ENCODE data around the gene MELTF.

MELTF gene

DNA sequence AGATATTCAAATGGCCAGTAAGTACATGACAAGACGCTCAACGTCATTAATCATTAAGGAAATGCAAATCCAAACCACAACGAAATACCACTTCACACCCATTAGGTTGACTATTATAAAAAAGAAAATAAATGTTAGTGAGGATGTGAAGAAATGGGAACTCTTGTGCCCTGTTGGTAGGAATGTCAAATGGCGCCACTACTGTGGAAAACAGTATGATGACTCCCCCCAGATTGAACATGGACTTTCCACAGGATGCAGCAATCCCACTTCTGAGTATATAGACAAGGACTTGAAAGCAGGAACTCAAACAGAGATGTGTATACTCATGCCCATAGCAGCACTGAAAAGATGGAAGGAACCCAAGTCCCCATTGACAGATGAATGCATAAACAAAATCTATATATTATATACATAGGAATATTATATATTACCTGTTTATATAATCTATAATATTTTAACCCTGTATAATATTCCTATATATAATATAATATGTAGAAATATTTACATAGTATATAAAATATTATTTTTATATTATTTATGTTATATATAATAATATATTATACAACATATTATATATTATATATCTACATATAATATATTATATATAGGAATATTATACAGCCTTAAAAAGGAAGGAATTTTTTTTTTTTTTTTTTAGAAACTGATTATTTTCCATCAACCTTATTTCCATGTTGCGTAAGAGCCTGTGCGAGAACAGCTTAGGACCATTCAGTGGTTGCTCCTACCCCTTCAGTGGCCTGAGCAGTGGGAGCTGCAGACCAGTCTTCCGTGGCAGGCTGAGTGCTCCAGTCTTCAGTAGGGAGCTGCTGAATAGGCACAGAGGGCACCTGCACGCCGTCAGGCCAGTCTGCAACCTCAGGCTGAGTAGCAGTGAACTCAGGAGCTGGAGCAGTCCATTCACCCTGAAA is 43.4 kb downstream of the MELTF start:
- peak; percentile 11 for TF ChIP-seq CTCF (conservative IDR thresholded peaks at IDR 0.05; ENCODE audit: control insufficient read depth, insufficient read depth, low read depth, low read length)
- no peak for DNase-seq (ENCODE audit: low read depth)
- no peak overlapping the region for H3K4me3 ChIP-seq (ENCODE audit: control insufficient read depth, low read depth, low read length)

DNA sequence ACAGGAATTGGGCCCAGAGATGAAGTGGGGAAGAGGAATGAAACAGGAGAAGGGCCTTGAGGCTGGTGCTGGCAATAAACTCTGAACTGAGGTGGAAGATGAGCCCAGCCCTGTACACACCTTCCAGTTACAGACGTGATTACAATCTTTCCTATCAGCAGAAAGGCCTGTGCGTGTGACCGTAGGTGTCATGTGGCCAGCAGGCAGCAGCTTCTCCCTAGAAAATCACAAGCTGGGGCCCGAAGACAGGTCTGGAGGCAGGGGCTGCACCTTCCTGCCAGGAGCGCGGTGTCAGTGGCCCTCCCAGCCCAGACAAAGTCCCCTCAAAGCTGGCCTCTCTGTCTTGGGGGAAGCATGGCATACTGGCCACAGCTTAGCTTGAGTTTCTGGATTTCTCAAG is 44.3 kb downstream of the MELTF start:
- TF ChIP-seq CTCF (conservative IDR thresholded peaks at IDR 0.05; ENCODE audit: control insufficient read depth, insufficient read depth, low read depth, low read length): no peak
- H3K4me3 ChIP-seq (ENCODE audit: control insufficient read depth, low read depth, low read length): no peak overlapping the region
- no peak for DNase-seq (ENCODE audit: low read depth)

DNA sequence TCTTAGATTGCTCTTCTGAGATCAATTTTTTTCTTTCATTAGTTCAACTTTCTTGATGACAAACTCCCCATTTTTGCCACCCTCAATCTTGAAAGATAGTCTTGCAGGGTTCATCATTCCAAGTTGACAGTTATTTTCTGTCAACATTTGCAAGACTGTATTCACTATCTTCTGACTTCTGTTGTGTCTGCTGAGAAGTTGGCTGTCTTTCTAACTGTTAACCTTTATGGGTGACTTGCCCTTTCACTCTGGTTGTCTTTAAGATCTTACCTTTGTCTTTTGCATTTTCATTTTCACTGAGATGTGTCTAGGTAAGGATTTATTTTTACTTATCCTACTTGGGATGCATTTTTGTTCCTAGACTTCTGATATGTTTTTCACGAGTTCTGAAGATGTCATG is 46.4 kb downstream of the MELTF start:
- DNase-seq (ENCODE audit: low read depth): no peak
- no peak overlapping the region for H3K4me3 ChIP-seq (ENCODE audit: control insufficient read depth, low read depth, low read length)

DNA sequence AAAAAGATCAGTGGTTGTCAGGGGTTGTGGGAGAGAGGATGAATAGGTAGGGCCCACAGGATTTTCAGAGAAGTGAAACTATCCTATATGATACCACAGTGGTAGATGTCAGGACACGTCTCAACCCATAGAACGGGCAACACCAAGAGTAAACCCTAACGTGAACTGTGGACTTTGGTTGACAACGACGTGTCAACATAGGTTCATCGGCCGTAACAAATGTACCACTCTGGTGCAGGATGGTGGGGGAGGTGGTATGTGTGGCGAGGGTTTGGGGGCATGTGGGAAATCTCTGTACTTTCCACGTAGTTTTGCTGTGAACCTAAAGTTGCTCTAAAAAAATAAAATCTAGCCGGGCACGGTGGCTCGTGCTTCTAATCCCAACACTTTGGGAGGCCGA is 48.0 kb downstream of the MELTF start:
- no peak for TF ChIP-seq CTCF (conservative IDR thresholded peaks at IDR 0.05; ENCODE audit: control insufficient read depth, insufficient read depth, low read depth, low read length)
- no peak for DNase-seq (ENCODE audit: low read depth)
- H3K4me3 ChIP-seq (ENCODE audit: control insufficient read depth, low read depth, low read length): no peak overlapping the region

More for the DNA sequence above, 46.4 kb downstream of the MELTF start:
- TF ChIP-seq CTCF (conservative IDR thresholded peaks at IDR 0.05; ENCODE audit: control insufficient read depth, insufficient read depth, low read depth, low read length): no peak

GRCh38 chr3:196979545-196979944 is 50.1 kb downstream of the MELTF start:
- no peak overlapping the region for H3K4me3 ChIP-seq (ENCODE audit: control insufficient read depth, low read depth, low read length)
- TF ChIP-seq CTCF (conservative IDR thresholded peaks at IDR 0.05; ENCODE audit: control insufficient read depth, insufficient read depth, low read depth, low read length): no peak
- peak; percentile 91 for DNase-seq (ENCODE audit: low read depth)

- no peak overlapping the region for H3K4me3 ChIP-seq (ENCODE audit: control insufficient read depth, low read depth, low read length)
- no peak for TF ChIP-seq CTCF (conservative IDR thresholded peaks at IDR 0.05; ENCODE audit: control insufficient read depth, insufficient read depth, low read depth, low read length)
- DNase-seq (ENCODE audit: low read depth): no peak
Observed at GRCh38 chr3:196976941-196977340, 52.7 kb downstream of the MELTF start.

Measured in fibroblast of mammary gland (primary cell).